Spinal cord (tissue), 10 donors: ENCODE measurements around the gene KRTAP19-7. TPM values are rescaled to one million over a fixed set of nuclear protein-coding genes. Genes with fewer than 3 reads are reported as not detected.

ENCODE experiments used
- DNase-seq, 6 donors: peaks; one replicate each; pipeline versions ENCODE4 v3.0.0 to v3.0.0-alpha.2; 2013 to 2015; ENCODE audit warnings: low spot score in 6 of 6, low read depth in 4 of 6
- H3K27ac ChIP-seq: one replicate; pipeline ENCODE4 v1.5.1; 2013; ENCODE audit warnings: low read depth, low read length, control low read depth
- H3K27me3 ChIP-seq: one replicate; pipeline ENCODE4 v1.6.1; 2013; ENCODE audit warnings: low read length; ENCODE audit not compliant: control insufficient read depth, insufficient read depth
- H3K36me3 ChIP-seq: one replicate; pipeline ENCODE4 v1.6.1; 2013; ENCODE audit warnings: low read length; ENCODE audit not compliant: control insufficient read depth, insufficient read depth
- H3K4me1 ChIP-seq: one replicate; pipeline ENCODE4 v1.6.1; 2013; ENCODE audit warnings: low read length; ENCODE audit not compliant: control insufficient read depth, insufficient read depth
- H3K4me3 ChIP-seq: one replicate; pipeline ENCODE4 v1.5.1; 2013; ENCODE audit warnings: low read depth, low read length, control low read depth
- H3K9me3 ChIP-seq: one replicate; pipeline ENCODE4 v1.6.1; 2013; ENCODE audit warnings: low read length; ENCODE audit not compliant: control insufficient read depth, insufficient read depth
- WGBS: methylation state at CpG from one replicate; pipeline ENCODE4 v1.1.5; 2013; ENCODE audit warnings: missing lambda C conversion rate; ENCODE audit not compliant: insufficient coverage; 5-methylcytosine and 5-hydroxymethylcytosine counted together
- long read RNA-seq, 4 donors: transcript quantifications; one replicate each; lab custom pipeline, GENCODE V29; 2026
- polyA plus RNA-seq, 2 donors: library from polyadenylated mRNA; unstranded; fragments of 120-200 nt; gene quantifications; one replicate each; pipeline ENCODE4 v1.2.1, GENCODE V29; 2013; ENCODE audit not compliant: insufficient read length in 2 of 2
- total RNA-seq, 2 donors: library from RNA; depleted of rRNA in 1 of 2; stranded (reverse); fragments of 120-200 nt in 1 of 2; fragments of >200 nt in 1 of 2; gene quantifications; one replicate each; pipeline versions ENCODE4 v1.2.3 to v1.2.4, GENCODE V29; 2013 to 2014
- donor health status: healthy.

The KRTAP19-7 gene, protein sequence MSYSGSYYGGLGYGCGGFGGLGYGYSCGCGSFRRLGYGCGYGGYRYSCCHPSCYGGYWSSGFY
- not detected for total RNA-seq
- not detected for polyA plus RNA-seq
- long read RNA-seq, donor 1: 0 reads
- long read RNA-seq, donor 2, partial matches to known transcripts: 0 of 1 reads
- long read RNA-seq, donor 2, other reads (novel, unspliced or antisense): 0 of 1 reads
- long read RNA-seq, donor 3: 0 reads
- long read RNA-seq, donor 4: 0 reads

GRCh38 chr21:30561264-30561895, at the start of gene KRTAP19-7:
TSS of gene KRTAP19-7 (minus strand) at chr21:30561314. CDS start at chr21:30561289, 25 bp downstream.
- WGBS: no CpG with 5 or more reads among the region's 2 CpGs
- H3K9me3 ChIP-seq: no peaks in the 10 kb centered on the region
- H3K27me3 ChIP-seq: no peaks in the 10 kb centered on the region
- no peak within 1 kb of the TSS for H3K4me3 ChIP-seq
- no peak within 1 kb of the TSS for H3K27ac ChIP-seq
- peak in 1 of 6 donors; percentile 33 for DNase-seq
- no peaks in the 10 kb centered on the region for H3K36me3 ChIP-seq
- no peaks in the 10 kb centered on the region for H3K4me1 ChIP-seq

- no peaks in the 10 kb centered on the region for H3K9me3 ChIP-seq
- no peaks in the 10 kb centered on the region for H3K4me1 ChIP-seq
- WGBS: 100% methylated on average over 2 of the region's 2 CpGs
- no peaks in the 10 kb centered on the region for H3K27me3 ChIP-seq
- H3K4me3 ChIP-seq: no peak overlapping the region
- DNase-seq: no peak
- no peaks in the 10 kb centered on the region for H3K36me3 ChIP-seq
- no peak overlapping the region for H3K27ac ChIP-seq
Observed at GRCh38 chr21:30605968-30606367, 44.9 kb upstream of the KRTAP19-7 start.

DNA sequence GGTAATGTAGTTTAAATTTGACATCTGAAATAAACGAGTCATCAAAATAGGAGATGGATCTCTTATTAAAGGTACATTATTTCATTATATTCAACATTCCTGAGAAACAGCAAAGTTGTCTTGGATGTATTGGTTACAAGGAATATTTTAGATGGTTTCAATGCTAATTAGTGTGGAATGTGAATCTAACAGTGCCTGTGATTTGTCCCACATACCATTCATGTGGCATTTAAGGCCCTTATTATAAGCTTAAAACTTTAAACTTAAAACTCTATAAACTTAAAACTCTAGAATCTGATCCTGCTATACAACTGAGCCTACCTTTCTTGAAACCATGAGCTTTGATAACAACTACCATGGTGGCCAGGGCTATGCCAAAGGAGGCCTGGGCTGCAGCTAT, 39.7 kb upstream of the KRTAP19-7 start, which contains the start of gene KRTAP22-1:
Gene KRTAP22-1, plus strand, starts transcription at position 301 of the 400 bp plus-strand sequence.
- H3K4me3 ChIP-seq: no peak within 1 kb of the TSS
- no CpG with 5 or more reads among the region's 1 CpG for WGBS
- no peak for DNase-seq
- H3K36me3 ChIP-seq: no peaks in the 10 kb centered on the region
- H3K9me3 ChIP-seq: no peaks in the 10 kb centered on the region
- H3K4me1 ChIP-seq: no peaks in the 10 kb centered on the region
- H3K27ac ChIP-seq: no peak within 1 kb of the TSS
- H3K27me3 ChIP-seq: no peaks in the 10 kb centered on the region

- WGBS: 100% methylated on average over 6 of the region's 6 CpGs
- H3K9me3 ChIP-seq: no peaks in the 10 kb centered on the region
- no peak within 1 kb of the TSS for H3K4me3 ChIP-seq
- H3K4me1 ChIP-seq: no peaks in the 10 kb centered on the region
- no peaks in the 10 kb centered on the region for H3K36me3 ChIP-seq
- DNase-seq: no peak
- no peaks in the 10 kb centered on the region for H3K27me3 ChIP-seq
- H3K27ac ChIP-seq: no peak within 1 kb of the TSS
Observed at GRCh38 chr21:30598802-30599201, 37.7 kb upstream of the KRTAP19-7 start, which contains the start of gene KRTAP6-2. TSS of gene KRTAP6-2 (minus strand) at chr21:30598902. CDS start at chr21:30598874, 28 bp downstream.

DNA sequence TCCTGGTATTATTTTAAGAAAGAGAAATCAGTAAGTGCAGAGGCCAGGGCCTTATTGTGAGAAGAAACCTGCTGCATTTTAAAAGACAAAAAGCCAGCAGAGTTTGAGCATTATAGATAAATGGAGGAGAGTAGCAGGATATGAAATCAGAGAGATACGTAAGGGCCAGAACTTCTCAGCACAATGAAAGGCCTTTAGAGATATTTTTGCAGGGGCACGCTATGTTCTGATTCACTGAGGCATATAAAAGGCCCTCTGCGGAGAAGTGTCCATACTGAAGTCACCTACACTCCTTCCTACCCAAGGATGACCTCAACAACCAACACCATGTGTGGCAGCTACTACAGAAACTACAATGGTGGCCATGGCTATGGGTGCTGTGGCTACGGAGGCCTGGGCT, 31.0 kb upstream of the KRTAP19-7 start, which contains the start of gene KRTAP6-3:
Gene KRTAP6-3, plus strand, starts transcription at position 301 of the 400 bp plus-strand sequence. Its CDS starts 6 bp downstream, at position 307.
- Histone ChIP-seq H3K4me3 (no peak within 1 kb of the TSS), H3K9me3 (no peaks in the 10 kb centered on the region), H3K36me3 (no peaks in the 10 kb centered on the region), H3K27ac (no peak within 1 kb of the TSS), H3K4me1 (no peaks in the 10 kb centered on the region), H3K27me3 (no peaks in the 10 kb centered on the region)
- DNase-seq: no peak
- 94% methylated on average over 4 of the region's 4 CpGs for WGBS

GRCh38 chr21:30590297-30590696, 29.2 kb upstream of the KRTAP19-7 start, which contains the start of gene KRTAP22-2:
TSS of gene KRTAP22-2 (minus strand) at chr21:30590397.
- H3K4me1 ChIP-seq: no peaks in the 10 kb centered on the region
- DNase-seq: no peak
- no peaks in the 10 kb centered on the region for H3K9me3 ChIP-seq
- no peak within 1 kb of the TSS for H3K27ac ChIP-seq
- no peaks in the 10 kb centered on the region for H3K27me3 ChIP-seq
- no peaks in the 10 kb centered on the region for H3K36me3 ChIP-seq
- H3K4me3 ChIP-seq: no peak within 1 kb of the TSS

GRCh38 chr21:30582870-30583269, 21.8 kb upstream of the KRTAP19-7 start:
- H3K4me3 ChIP-seq: no peak overlapping the region
- no peaks in the 10 kb centered on the region for H3K4me1 ChIP-seq
- no peak overlapping the region for H3K27ac ChIP-seq
- no peaks in the 10 kb centered on the region for H3K36me3 ChIP-seq
- peak in 2 of 6 donors; percentile 23 to 27 for DNase-seq
- no peaks in the 10 kb centered on the region for H3K9me3 ChIP-seq
- no peaks in the 10 kb centered on the region for H3K27me3 ChIP-seq
- WGBS: no CpG with 5 or more reads among the region's 1 CpG

GRCh38 chr21:30580132-30580531, 19.0 kb upstream of the KRTAP19-7 start:
- no peaks in the 10 kb centered on the region for H3K9me3 ChIP-seq
- H3K27me3 ChIP-seq: no peaks in the 10 kb centered on the region
- no peak overlapping the region for H3K4me3 ChIP-seq
- H3K36me3 ChIP-seq: no peaks in the 10 kb centered on the region
- peak in 1 of 6 donors; percentile 73 for DNase-seq
- H3K27ac ChIP-seq: no peak overlapping the region
- WGBS: 25% methylated on average over 1 of the region's 3 CpGs
- no peaks in the 10 kb centered on the region for H3K4me1 ChIP-seq

- Histone ChIP-seq H3K9me3 (no peaks in the 10 kb centered on the region), H3K27ac (no peak overlapping the region), H3K36me3 (no peaks in the 10 kb centered on the region), H3K4me1 (no peaks in the 10 kb centered on the region), H3K27me3 (no peaks in the 10 kb centered on the region), H3K4me3 (no peak overlapping the region)
- WGBS: 25% methylated on average over 1 of the region's 1 CpG
- DNase-seq: peak in 4 of 6 donors; percentile 5 to 89 (median 11)
Observed at GRCh38 chr21:30579346-30579745, 18.2 kb upstream of the KRTAP19-7 start.

GRCh38 chr21:30577766-30578165, 16.7 kb upstream of the KRTAP19-7 start:
- H3K36me3 ChIP-seq: no peaks in the 10 kb centered on the region
- no peak for DNase-seq
- H3K27me3 ChIP-seq: no peaks in the 10 kb centered on the region
- no peaks in the 10 kb centered on the region for H3K4me1 ChIP-seq
- H3K27ac ChIP-seq: no peak overlapping the region
- no peak overlapping the region for H3K4me3 ChIP-seq
- no peaks in the 10 kb centered on the region for H3K9me3 ChIP-seq
